Calu3 (cell line): ENCODE results near the gene ATXN10. TPM values are rescaled to one million over a fixed set of nuclear protein-coding genes. Genes with fewer than 3 reads are reported as not detected.

ENCODE experiments used
- BruUV-seq: library from RNA; stranded (reverse); fragments of 400-500 nt; replicated peaks from 2 replicates; lab custom pipeline; 2021; lab: Mats Ljungman, UMichigan
- CTCF ChIA-PET: fragments of 300-600 bp; sonication (Branson Sonifier 250); formaldehyde crosslinking; loops from one replicate; lab custom pipeline; 2022; ENCODE audit warnings: antibody characterized with exemption; lab: Charles Lee
- DNase-seq: peaks from one replicate; pipeline ENCODE4 v3.0.0; 2022
- H3K27ac Mint-ChIP-seq: one replicate; pipeline ENCODE4 v1.8.0; 2022; ENCODE audit warnings: mixed read lengths; ENCODE audit not compliant: unreplicated experiment
- H3K27me3 Mint-ChIP-seq: one replicate; pipeline ENCODE4 v1.8.0; 2022; ENCODE audit warnings: mixed read lengths; ENCODE audit not compliant: unreplicated experiment
- H3K36me3 Mint-ChIP-seq: one replicate; pipeline ENCODE4 v1.8.0; 2022; ENCODE audit warnings: mild to moderate bottlenecking, moderate library complexity, mixed read lengths; ENCODE audit not compliant: insufficient read depth, unreplicated experiment
- H3K4me1 Mint-ChIP-seq: one replicate; pipeline ENCODE4 v1.8.0; 2022; ENCODE audit warnings: mild to moderate bottlenecking, low read depth, mixed read lengths; ENCODE audit not compliant: unreplicated experiment
- H3K4me3 Mint-ChIP-seq: one replicate; pipeline ENCODE4 v1.8.0; 2022; ENCODE audit warnings: mild to moderate bottlenecking, low read depth, moderate library complexity, mixed read lengths; ENCODE audit not compliant: unreplicated experiment
- H3K9me3 Mint-ChIP-seq: one replicate; pipeline ENCODE4 v1.8.0; 2022; ENCODE audit warnings: low read depth, mixed read lengths; ENCODE audit not compliant: unreplicated experiment
- CTCF ChIP-seq: fragments of 200-600 bp; IDR thresholded peaks from one replicate; pipeline ENCODE4 v1.8.0; 2022; ENCODE audit warnings: antibody characterized with exemption; ENCODE audit not compliant: unreplicated experiment
- intact Hi-C: fragments of 100-400 bp; cut with micrococcal nuclease; formaldehyde crosslinking; loops from one replicate; pipeline ENCODE4 v1.10.0; 2022; ENCODE audit not compliant: unreplicated experiment
- total RNA-seq: library from RNA; stranded (reverse); gene quantifications from 2 replicates; pipeline ENCODE4 v1.2.3, GENCODE V29; 2022

ATXN10 gene
- total RNA-seq, 1 experiment from 2014 or later, result 263 TPM

GRCh38 chr22:45638197-45638596 lies 33.4 kb upstream of the ATXN10 start:
- peaks cover 18% of the 10 kb centered on the region for H3K36me3 Mint-ChIP-seq
- H3K4me1 Mint-ChIP-seq, result peaks cover 43% of the 10 kb centered on the region
- intact Hi-C loops, result loop anchor here (2.0 kb wide), 2 partner anchors 33 to 59 kb away; no protein-coding TSS in a partner anchor
- CTCF ChIA-PET, result interaction anchor here (0.8 to 2.3 kb wide), 4 partner anchors 10 to 33 kb away, joined by 5 to 9 read pairs (median 6); no protein-coding TSS in a partner anchor
- BruUV-seq, result no TSS peak
- H3K27me3 Mint-ChIP-seq, result no peaks in the 10 kb centered on the region
- H3K4me3 Mint-ChIP-seq, result peak overlapping the region; percentile 50
- no peak for TF ChIP-seq CTCF
- no peak for DNase-seq
- peak overlapping the region; percentile 100 for H3K27ac Mint-ChIP-seq
- no peaks in the 10 kb centered on the region for H3K9me3 Mint-ChIP-seq

GRCh38 chr22:45638834-45639746 lies 32.5 kb upstream of the ATXN10 start:
- Mint-ChIP-seq H3K36me3 (peaks cover 18% of the 10 kb centered on the region), H3K4me1 (peaks cover 40% of the 10 kb centered on the region), H3K27ac (peak overlapping the region; percentile 100), H3K4me3 (peak overlapping the region; percentile 50), H3K27me3 (no peaks in the 10 kb centered on the region), H3K9me3 (no peaks in the 10 kb centered on the region)
- BruUV-seq, result TSS peak; percentile 66
- intact Hi-C loops, result loop anchor here (2.0 kb wide), 2 partner anchors 34 to 60 kb away; no protein-coding TSS in a partner anchor
- CTCF ChIA-PET, result interaction anchor here (1.3 to 2.3 kb wide), 3 partner anchors 10 to 34 kb away, joined by 5 to 9 read pairs (median 5); no protein-coding TSS in a partner anchor
- TF ChIP-seq CTCF, result no peak
- peak; percentile 94 for DNase-seq

GRCh38 chr22:45639747-45640102 lies 31.9 kb upstream of the ATXN10 start:
- H3K4me1 Mint-ChIP-seq, result peaks cover 40% of the 10 kb centered on the region
- no peak for DNase-seq
- H3K27me3 Mint-ChIP-seq, result no peaks in the 10 kb centered on the region
- BruUV-seq, result no TSS peak
- H3K27ac Mint-ChIP-seq, result peak overlapping the region; percentile 100
- no peak for TF ChIP-seq CTCF
- intact Hi-C loops, result loop anchor here (2.0 kb wide), 2 partner anchors 35 to 61 kb away; no protein-coding TSS in a partner anchor
- peaks cover 18% of the 10 kb centered on the region for H3K36me3 Mint-ChIP-seq
- H3K9me3 Mint-ChIP-seq, result no peaks in the 10 kb centered on the region
- CTCF ChIA-PET, result no interaction called here
- H3K4me3 Mint-ChIP-seq, result peak overlapping the region; percentile 50

GRCh38 chr22:45640291-45640940 lies 31.2 kb upstream of the ATXN10 start:
- Mint-ChIP-seq H3K4me3 (no peak overlapping the region), H3K4me1 (peaks cover 40% of the 10 kb centered on the region), H3K27ac (peak overlapping the region; percentile 100), H3K27me3 (no peaks in the 10 kb centered on the region), H3K9me3 (no peaks in the 10 kb centered on the region), H3K36me3 (peaks cover 24% of the 10 kb centered on the region)
- intact Hi-C loops, result no loop called here
- BruUV-seq, result no TSS peak
- CTCF ChIA-PET, result interaction anchor here (0.6 kb wide), 1 partner anchor 337 kb away, joined by 4 read pairs; the partner anchor contains the start of gene WNT7B
- TF ChIP-seq CTCF, result no peak
- no peak for DNase-seq
